ENCODE results near the gene ATXN7L3B. TPM values are rescaled to one million over a fixed set of nuclear protein-coding genes. Genes with fewer than 3 reads are reported as not detected.

Gene ATXN7L3B
- total RNA-seq: 11.9 and 12.9 TPM in 2 replicates

GRCh38 chr12:74537707-74538385, at the start of gene ATXN7L3B:
ATXN7L3B (plus strand) TSS chr12:74537835; CDS start chr12:74538113, 278 bp downstream.

